Limb (tissue), 2 donors: ENCODE data around the gene SUPT3H.

Experiments used
- DNase-seq, 2 donors: peaks; one replicate each; pipeline ENCODE4 v3.0.0-alpha.2; 2016; ENCODE audit errors: extremely low spot score in 2 of 2

SUPT3H gene

GRCh38 chr6:44800784-44801592 is 576.7 kb downstream of the SUPT3H start:
- no peak for DNase-seq

- peak; percentile 64 to 65 for DNase-seq
Measured at GRCh38 chr6:44800171-44800783, 577.5 kb downstream of the SUPT3H start.

GRCh38 chr6:44797746-44798145 is 580.0 kb downstream of the SUPT3H start:
- DNase-seq, result no peak

- DNase-seq, result no peak
Measured at GRCh38 chr6:44795326-44795725, 582.4 kb downstream of the SUPT3H start.

- DNase-seq, result no peak
Measured at GRCh38 chr6:44789806-44790205, 587.9 kb downstream of the SUPT3H start.

GRCh38 chr6:44789061-44789460 is 588.7 kb downstream of the SUPT3H start:
- DNase-seq, result no peak

- no peak for DNase-seq
Measured at GRCh38 chr6:44788387-44788981, 589.2 kb downstream of the SUPT3H start.

GRCh38 chr6:44787254-44787834 is 590.4 kb downstream of the SUPT3H start:
- DNase-seq, result no peak

GRCh38 chr6:44785130-44785529 is 592.6 kb downstream of the SUPT3H start:
- no peak for DNase-seq

- no peak for DNase-seq
Measured at GRCh38 chr6:44784195-44784594, 593.5 kb downstream of the SUPT3H start.

GRCh38 chr6:44782892-44783291 is 594.8 kb downstream of the SUPT3H start:
- DNase-seq, result no peak

GRCh38 chr6:44781912-44782597 is 595.7 kb downstream of the SUPT3H start:
- no peak for DNase-seq

- DNase-seq, result no peak
Measured at GRCh38 chr6:44780161-44780560, 597.6 kb downstream of the SUPT3H start.

GRCh38 chr6:44779130-44779826 is 598.5 kb downstream of the SUPT3H start:
- DNase-seq, result no peak
